Measurements from ENCODE around the gene TSSK2.
A peak's percentile ranks its signal among the peaks of the same experiment; 100 is the strongest.

The TSSK2 gene

DNA sequence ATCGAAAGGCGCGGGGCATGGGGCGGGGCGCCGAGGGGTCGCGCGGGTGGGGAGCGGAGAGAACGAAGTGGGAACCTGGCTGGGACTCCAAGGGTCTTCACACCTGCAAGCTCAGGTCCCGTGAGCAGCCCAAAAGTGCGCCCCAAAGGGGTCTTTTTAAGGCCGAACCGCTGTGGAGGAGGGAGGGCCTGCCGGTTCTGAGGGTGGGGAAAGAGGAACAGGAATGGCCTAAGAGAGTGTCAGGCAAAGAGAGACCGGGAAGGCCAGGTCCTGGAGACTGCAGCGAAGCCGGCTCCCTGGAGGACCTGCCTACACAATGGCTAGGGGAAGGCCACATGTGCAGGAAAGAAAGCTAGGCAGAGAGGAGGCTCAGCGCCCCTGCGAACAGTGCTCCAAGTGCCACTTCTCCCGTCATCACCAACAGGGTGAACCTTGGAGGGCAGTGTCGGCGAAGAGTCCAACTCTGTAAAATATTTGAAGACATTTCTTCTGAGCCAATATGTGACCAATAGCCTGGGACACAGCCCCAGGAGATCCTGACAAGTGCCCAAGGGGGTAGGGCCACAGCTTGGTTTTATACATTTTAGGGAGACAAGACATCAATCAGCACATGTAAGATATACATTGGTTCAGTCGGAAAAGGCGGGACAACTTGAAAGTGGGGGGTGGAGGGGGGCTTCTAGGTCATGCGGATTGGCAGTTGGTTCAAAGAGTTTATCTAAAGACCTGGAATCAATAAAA, 8.2 kb upstream of the TSSK2 start:
- DNase-seq: peak in 3 of 58 donors; percentile 56 to 59 (median 57)

DNA sequence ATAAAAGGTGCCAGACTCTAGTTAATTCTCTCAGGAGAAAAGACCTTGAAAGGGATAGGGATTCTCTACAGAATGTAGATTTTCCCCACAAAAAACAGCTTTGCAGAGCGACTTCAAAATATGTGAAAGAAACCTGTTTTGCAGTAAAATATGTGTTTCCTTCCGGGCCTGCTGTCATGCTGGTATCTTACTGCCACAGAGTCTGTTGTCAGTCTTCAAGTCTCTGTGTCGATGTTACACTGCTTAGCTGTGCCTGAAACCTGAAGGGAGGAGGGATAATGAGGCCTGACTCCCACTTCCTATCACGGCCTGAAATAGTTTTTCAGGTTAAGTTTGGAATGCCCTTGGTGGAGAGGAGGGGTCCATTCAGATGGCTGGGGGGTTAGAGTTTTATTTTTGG, 7.2 kb upstream of the TSSK2 start:
- DNase-seq: no peak

DNA sequence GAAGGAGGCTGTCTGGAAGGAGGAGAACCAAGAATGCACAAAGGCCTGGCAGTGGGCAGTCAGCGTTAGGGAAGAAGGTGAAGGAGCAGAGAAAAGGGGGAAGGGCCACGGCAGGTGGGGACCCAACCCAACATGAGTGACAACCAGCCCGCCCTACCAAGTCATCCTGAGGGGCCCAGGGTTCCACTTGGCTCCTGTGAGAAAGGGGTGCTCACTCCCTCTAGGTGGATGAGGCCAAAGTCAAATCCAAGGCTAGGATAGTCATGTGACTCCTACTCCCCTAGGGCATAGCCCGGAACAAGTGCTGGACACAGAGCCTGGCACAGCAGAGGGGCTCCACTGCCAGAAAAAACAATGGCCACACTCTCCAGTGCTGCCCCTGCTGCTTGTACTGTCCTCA, 6.7 kb upstream of the TSSK2 start:
- DNase-seq: peak in 3 of 58 donors; percentile 30 to 48 (median 32)

DNA sequence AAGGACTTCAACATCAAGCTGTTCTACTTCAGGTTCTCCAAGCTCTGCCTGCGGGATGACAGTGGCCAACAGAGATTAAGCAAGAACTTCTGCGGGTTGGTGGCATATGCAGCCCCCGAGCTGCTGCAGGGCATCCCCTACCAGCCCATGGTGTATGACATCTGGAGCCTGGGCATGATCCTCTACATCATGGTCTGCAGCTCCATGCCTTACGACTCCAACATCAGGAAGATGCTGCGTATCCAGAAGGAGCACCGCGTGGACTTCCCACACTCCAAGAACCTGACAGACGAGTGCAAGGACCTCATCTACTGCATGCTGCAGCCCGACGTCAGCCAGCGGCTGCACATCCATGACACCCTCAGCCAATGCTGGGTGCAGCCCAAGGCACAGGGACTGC, 6.1 kb upstream of the TSSK2 start:
- no peak for DNase-seq

DNA sequence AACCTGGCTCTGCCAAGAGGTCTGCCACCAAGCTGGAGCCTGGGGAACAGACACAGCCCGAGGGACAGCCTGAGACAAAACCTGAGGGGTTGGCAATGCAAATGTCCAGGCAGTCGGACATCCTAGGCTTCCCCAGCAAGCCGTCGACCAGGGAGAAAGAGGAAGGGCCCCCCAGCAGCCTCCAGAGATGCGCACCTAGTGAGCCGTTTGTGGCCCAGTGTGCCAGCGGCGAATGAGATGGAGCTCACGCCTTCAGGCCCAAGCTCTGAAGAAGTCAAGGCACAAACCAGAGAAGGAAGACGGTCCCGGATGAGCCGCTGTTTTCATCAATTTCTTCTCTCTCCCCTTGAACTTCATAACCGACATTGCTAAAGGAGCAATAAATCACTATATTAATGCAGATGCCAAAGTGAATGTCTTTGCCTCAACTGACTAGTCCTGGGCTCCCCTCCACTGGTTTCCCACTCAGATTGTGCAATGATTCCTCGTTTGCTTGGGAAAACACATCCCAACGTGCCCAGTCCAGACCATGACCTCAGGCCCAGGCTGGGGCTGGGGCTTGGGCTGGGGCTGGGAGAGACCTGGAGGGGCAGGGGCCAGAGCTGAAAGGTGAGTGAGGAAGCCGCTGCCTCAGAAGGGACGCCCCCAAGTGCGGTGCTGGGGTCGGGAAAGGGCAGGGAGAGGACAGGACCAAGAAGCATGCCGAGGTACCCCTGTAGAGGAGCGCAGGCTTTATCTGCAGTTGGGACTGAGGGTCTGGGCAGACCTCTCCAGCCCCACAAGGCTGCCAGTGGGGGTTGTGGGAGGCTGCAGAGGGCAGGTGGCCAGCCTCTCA, 5.4 kb upstream of the TSSK2 start:
- no peak for DNase-seq

DNA sequence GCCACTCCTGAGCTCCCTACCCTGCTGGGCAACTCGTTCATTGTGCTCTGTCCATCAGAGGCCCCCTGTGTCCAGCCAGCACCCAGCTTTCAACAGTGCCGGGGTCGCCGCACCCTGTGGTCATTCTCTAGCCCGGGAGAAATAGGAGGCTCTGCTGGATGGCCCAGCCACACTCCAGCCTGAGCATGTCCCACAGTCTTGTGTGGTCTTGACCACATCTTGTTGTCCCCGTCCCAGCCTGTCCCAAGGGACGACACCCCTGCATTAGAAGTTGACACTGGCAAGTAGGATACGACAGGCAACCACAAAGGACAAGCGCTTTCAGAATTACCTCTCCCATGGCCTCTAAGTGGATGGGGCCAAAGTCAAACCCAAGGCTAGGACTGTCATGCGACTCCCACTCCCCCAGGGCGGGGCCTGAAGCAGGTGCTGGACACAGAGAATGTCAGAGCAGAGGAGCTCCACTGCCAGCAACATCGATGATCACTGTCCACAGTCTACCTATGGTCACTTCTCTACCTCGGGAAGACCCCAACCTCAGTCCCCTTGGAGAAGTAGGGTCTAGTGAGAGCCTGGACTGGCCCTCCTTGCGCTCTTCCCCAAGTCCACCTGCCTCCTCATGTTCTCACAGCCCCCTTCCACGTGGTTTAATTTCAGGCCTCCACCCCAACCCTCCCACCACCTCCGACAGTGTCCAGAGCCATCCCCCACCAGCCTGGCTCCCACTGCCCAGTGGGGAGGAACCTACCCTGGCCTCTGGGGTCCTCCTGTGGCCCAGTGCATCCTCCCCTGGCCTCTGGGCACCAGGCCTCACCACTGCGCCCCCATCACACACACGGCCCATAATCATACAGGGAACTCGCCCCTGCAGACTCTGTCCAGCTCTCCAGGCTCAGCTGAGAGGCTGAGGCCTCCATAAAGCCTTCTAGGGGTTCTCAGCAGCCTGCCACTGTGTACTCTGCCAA, 4.5 kb upstream of the TSSK2 start:
- DNase-seq: no peak

DNA sequence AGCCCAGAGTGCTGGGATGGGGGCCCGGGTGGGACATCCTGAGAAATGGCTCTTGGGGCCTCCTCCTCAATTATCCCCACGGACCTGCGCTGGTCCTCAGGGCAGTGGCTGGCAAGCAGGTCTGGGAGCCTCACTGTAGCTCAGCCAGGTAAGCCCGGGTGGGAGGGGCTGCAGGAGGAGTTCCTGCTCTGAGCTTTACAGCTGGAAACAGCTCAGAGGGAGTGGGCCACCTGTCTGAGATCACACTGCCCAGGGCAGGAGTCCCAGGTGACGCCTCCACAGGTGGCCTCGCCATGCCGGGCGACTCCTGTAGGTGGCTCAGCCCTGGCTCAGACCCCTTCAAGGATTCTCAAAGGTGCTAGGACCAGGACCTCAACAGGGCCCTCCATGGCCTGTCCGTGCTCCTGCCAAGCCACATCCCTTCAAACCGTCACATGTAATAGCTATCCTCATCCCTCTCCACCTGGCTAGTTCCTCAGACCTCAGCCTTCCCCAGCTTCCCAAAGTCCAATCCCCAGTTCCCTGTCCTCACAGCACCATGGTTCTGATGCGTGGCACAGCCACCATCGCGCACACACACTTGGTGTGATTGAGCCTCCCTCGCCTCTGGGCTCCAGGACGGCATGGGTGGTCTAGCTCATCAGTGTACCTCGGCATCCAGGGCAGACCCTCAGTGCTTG, 3.6 kb upstream of the TSSK2 start:
- no peak for DNase-seq

DNA sequence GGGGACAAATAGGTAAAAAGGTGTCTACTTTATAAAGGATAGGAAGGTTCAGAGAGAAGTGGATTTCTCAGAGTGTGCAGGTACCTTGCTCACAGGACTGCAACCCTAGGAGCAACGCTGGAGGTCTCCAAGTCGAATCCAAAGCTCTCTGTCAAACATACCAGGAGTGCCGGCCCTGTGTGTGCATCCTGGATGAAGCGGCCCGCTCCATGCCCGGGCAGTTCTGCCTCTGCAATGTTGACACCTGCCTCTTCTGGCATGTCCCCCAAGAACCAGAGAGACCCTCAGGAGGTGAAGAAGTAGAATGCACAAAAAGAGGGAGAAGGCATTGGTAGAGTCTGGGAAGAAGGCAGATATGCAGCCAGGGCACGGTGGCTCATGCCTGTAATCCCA, 3.1 kb upstream of the TSSK2 start:
- no peak for DNase-seq

DNA sequence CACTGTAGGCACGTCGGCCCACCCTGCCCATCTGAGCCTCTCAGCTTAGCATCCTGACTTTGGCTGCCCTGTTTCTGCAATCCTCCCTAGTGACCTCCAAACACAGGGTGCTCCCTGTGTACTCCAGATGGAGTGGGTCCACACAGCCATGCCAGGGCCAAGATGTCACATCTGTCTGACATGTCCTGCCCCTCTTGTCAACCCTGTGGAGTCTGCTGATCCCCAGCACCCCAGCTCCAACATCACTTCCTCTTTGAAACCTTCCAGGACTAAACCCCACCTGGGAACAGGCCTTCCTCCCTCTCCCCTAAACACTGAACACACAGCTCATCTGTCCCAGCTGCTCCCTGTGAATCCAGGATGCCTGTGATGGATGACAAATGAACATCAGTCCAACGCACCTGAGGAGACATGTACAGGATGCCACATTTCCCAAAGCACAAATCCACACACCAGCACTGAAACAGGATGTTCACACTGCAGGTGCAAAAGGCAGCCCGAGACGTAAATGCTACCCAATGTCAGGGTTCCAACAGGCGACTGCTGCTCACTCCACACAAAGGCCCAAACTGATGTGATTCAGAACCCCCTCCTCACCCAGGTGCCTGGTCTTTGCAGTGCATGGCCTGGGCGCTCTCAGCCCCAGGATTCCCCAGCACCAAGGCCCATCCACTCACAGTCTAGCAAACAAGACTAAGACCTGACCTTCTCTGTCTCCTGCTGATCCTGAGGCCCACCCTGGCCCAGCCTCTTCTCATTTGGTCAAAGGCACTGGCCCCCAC, 2.0 kb upstream of the TSSK2 start:
- DNase-seq: no peak

DNA sequence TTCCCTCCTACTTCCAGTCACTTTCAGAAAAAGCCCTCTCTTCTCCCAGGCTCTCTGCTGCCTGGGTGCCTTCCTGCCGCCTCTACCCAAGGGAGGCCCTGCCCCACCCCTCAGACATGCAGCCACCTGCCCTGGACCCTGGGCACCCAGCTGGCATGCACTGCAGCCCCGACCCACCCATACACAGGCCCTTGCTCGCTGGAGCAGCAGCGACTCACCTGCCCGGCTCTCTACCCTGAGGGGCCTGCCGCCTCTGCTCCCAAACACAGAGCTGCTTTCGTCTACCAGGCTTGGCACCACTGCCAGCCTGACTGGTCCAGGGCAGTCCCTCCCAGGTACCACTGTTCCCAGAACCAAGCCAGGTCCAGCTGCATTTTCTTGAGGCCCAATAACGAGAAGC, 1.2 kb upstream of the TSSK2 start:
- DNase-seq: no peak

DNA sequence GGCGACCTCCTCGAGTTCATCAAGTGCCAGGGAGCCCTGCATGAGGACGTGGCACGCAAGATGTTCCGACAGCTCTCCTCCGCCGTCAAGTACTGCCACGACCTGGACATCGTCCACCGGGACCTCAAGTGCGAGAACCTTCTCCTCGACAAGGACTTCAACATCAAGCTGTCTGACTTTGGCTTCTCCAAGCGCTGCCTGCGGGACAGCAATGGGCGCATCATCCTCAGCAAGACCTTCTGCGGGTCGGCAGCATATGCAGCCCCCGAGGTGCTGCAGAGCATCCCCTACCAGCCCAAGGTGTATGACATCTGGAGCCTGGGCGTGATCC, 542 bp downstream of the TSSK2 start:
- DNase-seq: no peak

DNA sequence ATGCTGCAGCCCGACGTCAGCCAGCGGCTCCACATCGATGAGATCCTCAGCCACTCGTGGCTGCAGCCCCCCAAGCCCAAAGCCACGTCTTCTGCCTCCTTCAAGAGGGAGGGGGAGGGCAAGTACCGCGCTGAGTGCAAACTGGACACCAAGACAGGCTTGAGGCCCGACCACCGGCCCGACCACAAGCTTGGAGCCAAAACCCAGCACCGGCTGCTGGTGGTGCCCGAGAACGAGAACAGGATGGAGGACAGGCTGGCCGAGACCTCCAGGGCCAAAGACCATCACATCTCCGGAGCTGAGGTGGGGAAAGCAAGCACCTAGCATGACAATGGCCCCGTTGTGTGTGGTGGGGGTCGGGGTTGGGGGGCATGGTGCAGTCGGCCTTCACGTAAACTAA, 1.0 kb downstream of the TSSK2 start:
- no peak for DNase-seq

DNA sequence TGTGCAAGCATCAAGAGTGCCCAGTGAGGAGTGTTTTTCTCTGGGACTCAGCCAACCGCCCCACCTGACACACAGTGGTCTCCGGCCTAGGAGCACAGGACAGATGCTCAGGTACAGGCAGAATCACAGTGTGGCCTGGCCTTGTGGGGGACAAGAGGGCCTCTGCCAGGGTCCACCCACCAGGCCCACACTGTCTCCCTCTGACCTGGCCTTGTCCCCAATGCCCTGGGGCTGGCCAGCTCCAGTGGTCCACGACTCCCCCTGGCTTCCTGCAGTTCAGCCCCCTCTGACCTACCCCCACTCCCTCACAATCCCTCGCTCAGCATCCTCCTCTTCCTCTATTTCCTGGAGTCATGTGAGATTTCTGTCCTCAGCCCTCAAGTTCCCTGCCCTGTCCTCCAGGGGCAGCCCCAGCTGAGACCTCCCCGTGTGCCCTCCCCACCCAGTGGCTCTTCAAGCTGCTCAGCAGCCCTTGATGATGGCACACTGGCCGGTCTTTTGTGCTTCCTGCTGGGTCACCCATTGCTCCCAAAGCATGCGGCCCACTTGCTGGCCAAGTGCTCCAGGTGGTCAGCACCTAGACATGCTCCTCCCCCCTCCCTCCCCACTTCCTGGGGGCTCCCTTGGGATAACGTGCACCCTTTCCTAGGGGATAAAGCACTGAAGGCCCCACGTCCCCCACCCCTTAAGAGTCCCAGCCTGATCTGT, 1.7 kb downstream of the TSSK2 start:
- no peak for DNase-seq

DNA sequence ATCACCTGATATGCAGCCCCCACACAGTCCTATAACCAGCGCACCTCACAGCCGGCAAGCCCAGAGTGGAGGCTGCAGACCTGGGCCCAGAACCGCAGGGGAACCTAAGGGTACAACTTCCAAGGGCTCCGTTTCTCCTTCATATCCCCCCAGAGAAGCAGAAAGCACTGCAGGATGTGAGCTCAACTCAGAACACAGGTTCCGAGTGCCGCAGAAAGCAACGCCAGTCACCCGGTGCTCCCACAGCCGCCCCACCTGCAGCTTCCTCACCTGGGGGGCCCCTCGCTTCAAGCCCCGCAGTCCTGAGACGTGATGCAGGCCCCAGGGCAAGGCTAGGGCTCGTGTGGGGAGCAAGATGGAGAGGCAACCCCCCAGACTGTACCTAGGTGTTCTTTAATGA, 2.5 kb downstream of the TSSK2 start:
- no peak for DNase-seq

DNA sequence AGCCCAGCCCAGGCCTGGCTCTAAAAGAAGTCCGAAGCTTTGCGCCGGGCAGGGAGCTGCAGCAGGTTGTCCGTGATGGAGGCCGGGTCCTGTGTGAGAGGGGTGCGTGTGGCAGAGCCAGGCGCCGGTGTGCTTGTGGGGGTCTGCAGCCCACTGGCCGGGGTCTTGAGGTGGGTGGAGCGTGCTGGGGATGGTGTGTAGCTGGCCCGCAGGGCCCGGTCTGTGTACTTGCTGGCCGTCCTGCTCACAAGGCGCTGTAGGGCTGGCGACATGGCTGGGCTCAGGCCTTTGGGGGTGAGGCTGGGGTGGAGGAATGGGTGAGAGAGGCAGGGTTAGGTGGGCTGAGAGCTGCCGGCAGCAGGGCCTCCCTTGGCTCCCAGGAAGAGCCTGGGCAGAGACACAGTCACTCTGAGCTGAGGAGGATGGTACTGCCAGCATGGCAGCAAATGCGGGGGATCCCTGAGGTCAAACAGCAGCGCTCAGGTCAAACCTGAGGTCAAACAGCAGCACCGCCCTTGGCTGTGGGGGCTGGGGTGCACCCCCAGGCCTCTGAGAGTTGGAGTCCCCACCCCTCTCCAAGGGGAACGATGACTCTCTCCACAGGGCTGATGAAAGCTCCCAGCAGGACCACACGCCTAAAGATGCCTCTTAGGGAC, 3.2 kb downstream of the TSSK2 start:
- DNase-seq: no peak

DNA sequence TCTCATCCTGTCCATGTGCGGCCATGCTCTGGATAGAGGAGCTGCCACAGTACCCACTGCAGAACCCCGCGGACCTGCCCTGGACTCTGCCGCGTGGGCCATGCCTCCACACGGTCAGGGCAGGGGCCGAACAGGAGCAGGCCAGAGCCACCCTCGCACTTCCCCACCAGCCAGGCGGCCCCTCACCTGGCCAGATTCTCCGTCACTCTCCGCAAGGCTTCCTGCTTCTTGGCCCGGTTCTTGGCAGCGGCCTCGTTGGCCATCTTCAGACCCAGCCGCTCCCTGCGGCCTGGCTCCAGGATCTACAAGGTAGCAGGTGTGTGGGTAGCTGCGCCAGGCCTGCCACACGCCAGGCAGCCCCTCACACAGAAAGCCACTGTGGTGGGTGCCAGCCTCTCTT, 3.8 kb downstream of the TSSK2 start:
- DNase-seq: no peak

DNA sequence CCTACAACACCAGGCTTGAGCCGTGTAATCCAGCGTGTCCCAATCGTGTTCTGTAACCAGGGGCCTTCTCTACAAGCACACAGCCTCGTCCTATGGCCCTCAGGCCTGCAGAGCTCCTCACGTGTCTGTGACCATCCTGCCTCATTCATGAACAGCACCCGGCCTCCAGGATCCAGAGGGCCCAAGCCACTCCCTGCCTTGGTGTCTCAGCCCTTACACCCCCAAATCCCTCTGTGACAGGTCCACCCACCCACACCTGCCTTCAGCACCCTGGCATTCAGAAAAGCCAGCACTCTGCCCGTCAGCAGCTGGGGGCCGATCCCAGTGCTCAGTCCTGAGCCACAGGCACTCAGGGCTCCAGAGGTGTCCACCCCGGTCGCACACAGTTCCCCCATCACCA, 5.8 kb downstream of the TSSK2 start:
- DNase-seq: no peak

DNA sequence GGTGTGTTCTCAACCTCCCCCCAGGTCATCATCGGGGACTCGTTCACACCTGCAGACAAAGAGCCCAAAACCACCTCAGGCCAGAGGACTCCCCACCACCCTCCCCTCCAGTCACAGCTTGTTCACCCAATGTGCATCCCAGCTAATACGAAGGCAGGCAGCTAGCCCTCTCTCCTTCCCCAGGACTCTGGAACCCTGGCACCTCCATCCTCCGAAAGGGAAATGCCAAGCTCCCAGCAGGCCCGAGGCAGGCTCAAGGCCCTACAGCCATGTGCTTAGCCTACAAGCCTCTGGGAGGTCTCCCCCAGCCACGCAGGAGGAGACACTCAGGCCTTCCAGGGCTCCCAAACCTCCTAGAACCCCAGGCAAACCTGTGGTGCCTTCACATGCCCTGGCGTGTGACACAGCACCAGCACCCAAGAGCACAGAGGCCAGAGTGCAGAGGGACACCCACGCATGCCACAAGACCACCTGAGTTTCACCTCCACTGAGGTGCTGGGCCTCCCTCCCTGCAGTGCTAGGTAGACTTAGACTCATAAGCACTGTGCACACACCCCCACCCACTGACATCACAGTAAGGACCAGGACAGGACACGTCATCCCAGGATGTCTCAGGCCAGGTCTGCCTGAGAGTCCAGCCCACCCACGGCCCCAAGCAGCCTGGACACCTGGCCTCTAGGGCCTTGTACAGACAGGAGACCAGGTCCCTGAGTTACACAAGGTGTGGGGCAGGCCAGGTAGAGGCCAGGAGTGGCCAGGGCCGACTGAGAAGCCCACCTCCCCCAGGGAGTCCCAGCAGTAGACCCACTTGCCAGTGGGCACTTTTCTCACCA, 6.5 kb downstream of the TSSK2 start:
- no peak for DNase-seq

All from anterior cingulate cortex (tissue), 58 donors.